Small intestine (tissue), 16 donors: ENCODE results near the gene KRTDAP. TPM values are rescaled to one million over a fixed set of nuclear protein-coding genes. Genes with fewer than 3 reads are reported as not detected.

ENCODE experiments used
- DNase-seq, 2 donors: peaks; one replicate each; pipeline versions ENCODE4 v3.0.0 to v3.0.0-alpha.2; 2013
- FAIRE-seq: peaks from 2 replicates; lab custom pipeline; 2012; peaks lifted over from hg19 to GRCh38; lab: Jason Lieb, UNC
- H3K27ac ChIP-seq, 3 donors: one replicate each; pipeline ENCODE4 v1.5.1; 2013; ENCODE audit warnings: low read length in 2 of 3, mild to moderate bottlenecking in 2 of 3, control low read depth in 1 of 3, inconsistent platforms in 1 of 3, low read depth in 1 of 3, moderate library complexity in 1 of 3
- H3K27me3 ChIP-seq, 3 donors: one replicate each; pipeline ENCODE4 v1.6.1; 2013; ENCODE audit warnings: low read length in 3 of 3, inconsistent platforms in 1 of 3; ENCODE audit not compliant: control insufficient read depth in 3 of 3, insufficient read depth in 3 of 3
- H3K36me3 ChIP-seq, 3 donors: one replicate each; pipeline ENCODE4 v1.6.1; 2013; ENCODE audit warnings: low read length in 3 of 3, inconsistent platforms in 1 of 3, low read depth in 1 of 3, mild to moderate bottlenecking in 1 of 3, moderate library complexity in 1 of 3; ENCODE audit not compliant: control insufficient read depth in 3 of 3, insufficient read depth in 2 of 3
- H3K4me1 ChIP-seq, 3 donors: one replicate each; pipeline ENCODE4 v1.6.1; 2013; ENCODE audit warnings: low read length in 2 of 3, inconsistent platforms in 1 of 3, low read depth in 1 of 3, mild to moderate bottlenecking in 1 of 3, moderate library complexity in 1 of 3; ENCODE audit not compliant: control insufficient read depth in 3 of 3, insufficient read depth in 2 of 3
- H3K4me3 ChIP-seq, 3 donors: one replicate each; pipeline ENCODE4 v1.5.1; 2013; ENCODE audit warnings: low read length in 3 of 3, control low read depth in 1 of 3, inconsistent platforms in 1 of 3, low read depth in 1 of 3, mild to moderate bottlenecking in 1 of 3, moderate library complexity in 1 of 3
- H3K9me3 ChIP-seq, 2 donors: one replicate each; pipeline ENCODE4 v1.6.1; 2013; ENCODE audit warnings: low read depth in 1 of 2, low read length in 1 of 2; ENCODE audit not compliant: control insufficient read depth in 2 of 2, insufficient read depth in 1 of 2
- WGBS, 3 donors: extraction: QIAGEN DNeasy Blood & Tissue Kit; methylation state at CpG; one replicate each; pipeline ENCODE4 v1.1.7; 2013; 5-methylcytosine and 5-hydroxymethylcytosine counted together
- long read RNA-seq, 10 donors: transcript quantifications; one replicate each; lab custom pipeline, GENCODE V29; 2026
- polyA plus RNA-seq, 4 donors: library from polyadenylated mRNA; stranded (reverse) in 3 of 4; unstranded in 1 of 4; fragments of 200-250 nt in 3 of 4; fragments of 120-200 nt in 1 of 4; gene quantifications; one replicate each; pipeline versions ENCODE4 v1.2.1 to v1.2.3, GENCODE V29; 2013
- donor health status: healthy with polysubstance abuse.
- donor health status: control.
- donor health status: control.
- donor health status: Bipolar disorder and iron deficiency.
- donor health status: healthy.

Gene KRTDAP
- polyA plus RNA-seq: under 1 TPM in 1 of 4 donors, not detected in 3; 0.37 TPM
- long read RNA-seq, donor 1: 0 reads
- long read RNA-seq, donor 2: 0 reads
- long read RNA-seq, donor 3: 0 reads
- long read RNA-seq, donor 4: 0 reads
- long read RNA-seq, donor 5: 0 reads
- long read RNA-seq, donor 6: 0 reads
- long read RNA-seq, donor 7: 0 reads
- long read RNA-seq, donor 8, transcript KRTDAP-201 (6 exons, 491 nt): major isoform, 36 of 40 reads
- long read RNA-seq, donor 8, partial matches to known transcripts: 0 of 40 reads
- long read RNA-seq, donor 8, other reads (novel, unspliced or antisense): 0 of 40 reads
- long read RNA-seq, donor 9: 0 reads
- long read RNA-seq, donor 10: 0 reads

GRCh38 chr19:35490364-35490763 lies at the start of gene KRTDAP:
KRTDAP (minus strand) TSS chr19:35490464; CDS start chr19:35490442, 22 bp downstream.
- FAIRE-seq (no peak), DNase-seq (no peak)
- Histone ChIP-seq H3K4me3 (no peak within 1 kb of the TSS), H3K27ac (no peak within 1 kb of the TSS), H3K36me3 (no peaks in the 10 kb centered on the region), H3K27me3 (peaks cover 0 to 6% (median 0%) of the 10 kb centered on the region in 3 donors), H3K4me1 (peaks cover 0 to 16% (median 0%) of the 10 kb centered on the region in 3 donors), H3K9me3 (no peaks in the 10 kb centered on the region)
- WGBS, 3 donors: 77 to 87% (median 87%) methylated on average over 9 of the region's 9 CpGs

GRCh38 chr19:35539850-35540249 lies 49.6 kb upstream of the KRTDAP start:
- Histone ChIP-seq H3K27ac (no peak overlapping the region), H3K4me1 (peaks cover 0 to 7% (median 0%) of the 10 kb centered on the region in 3 donors), H3K27me3 (peaks cover 0 to 4% (median 0%) of the 10 kb centered on the region in 3 donors), H3K36me3 (peaks cover 0 to 22% (median 0%) of the 10 kb centered on the region in 3 donors), H3K4me3 (no peak overlapping the region), H3K9me3 (no peaks in the 10 kb centered on the region)
- WGBS, 3 donors: 89 to 93% (median 91%) methylated on average over 12 of the region's 12 CpGs
- FAIRE-seq (no peak), DNase-seq (no peak)

- FAIRE-seq (no peak), DNase-seq (no peak)
- 71 to 82% (median 79%) methylated on average over 6 of the region's 6 CpGs for WGBS, 3 donors
- H3K9me3 ChIP-seq: no peaks in the 10 kb centered on the region
- H3K4me3 ChIP-seq: no peak overlapping the region
- H3K27ac ChIP-seq: no peak overlapping the region
- peaks cover 0 to 2% (median 0%) of the 10 kb centered on the region in 3 donors for H3K4me1 ChIP-seq
- H3K27me3 ChIP-seq: peaks cover 0 to 9% (median 3%) of the 10 kb centered on the region in 3 donors
- H3K36me3 ChIP-seq: peaks cover 0 to 22% (median 0%) of the 10 kb centered on the region in 3 donors
Measured at GRCh38 chr19:35539314-35539713, 49.0 kb upstream of the KRTDAP start.

GRCh38 chr19:35534803-35535480 lies 44.7 kb upstream of the KRTDAP start:
- no peaks in the 10 kb centered on the region for H3K4me1 ChIP-seq
- H3K9me3 ChIP-seq: no peaks in the 10 kb centered on the region
- H3K4me3 ChIP-seq: no peak overlapping the region
- H3K27ac ChIP-seq: no peak overlapping the region
- no peak for DNase-seq
- FAIRE-seq: no peak
- H3K36me3 ChIP-seq: peaks cover 0 to 3% (median 0%) of the 10 kb centered on the region in 3 donors
- WGBS, 3 donors: 59 to 73% (median 71%) methylated on average over 10 of the region's 10 CpGs
- peaks cover 0 to 34% (median 18%) of the 10 kb centered on the region in 3 donors for H3K27me3 ChIP-seq

GRCh38 chr19:35533822-35534392 lies 43.6 kb upstream of the KRTDAP start:
- H3K4me1 ChIP-seq: no peaks in the 10 kb centered on the region
- H3K9me3 ChIP-seq: no peaks in the 10 kb centered on the region
- 3 to 10% (median 7%) methylated on average over 30 of the region's 30 CpGs for WGBS, 3 donors
- H3K4me3 ChIP-seq: no peak overlapping the region
- no peak overlapping the region for H3K27ac ChIP-seq
- no peak for FAIRE-seq
- peak in 1 of 2 donors; percentile 56 for DNase-seq
- H3K36me3 ChIP-seq: no peaks in the 10 kb centered on the region
- peaks cover 0 to 41% (median 20%) of the 10 kb centered on the region in 3 donors for H3K27me3 ChIP-seq

GRCh38 chr19:35533201-35533821 lies 43.0 kb upstream of the KRTDAP start, which contains the start of gene GAPDHS:
GAPDHS (plus strand) TSS chr19:35533456; CDS start chr19:35533528, 72 bp downstream.
- Histone ChIP-seq H3K27ac (no peak within 1 kb of the TSS), H3K9me3 (no peaks in the 10 kb centered on the region), H3K4me1 (no peaks in the 10 kb centered on the region), H3K36me3 (no peaks in the 10 kb centered on the region), H3K27me3 (peaks cover 0 to 43% (median 22%) of the 10 kb centered on the region in 3 donors), H3K4me3 (no peak within 1 kb of the TSS)
- FAIRE-seq (no peak), DNase-seq (no peak)
- 34 to 44% (median 44%) methylated on average over 36 to 39 of the region's 39 CpGs for WGBS, 3 donors

- 22 to 41% (median 36%) methylated on average over 6 of the region's 6 CpGs for WGBS, 3 donors
Measured at GRCh38 chr19:35531291-35531690, 41.0 kb upstream of the KRTDAP start.

More at GRCh38 chr19:35531291-35531690, 41.0 kb upstream of the KRTDAP start:
- H3K4me3 ChIP-seq: no peak overlapping the region
- FAIRE-seq: no peak
- no peaks in the 10 kb centered on the region for H3K36me3 ChIP-seq
- no peak for DNase-seq
- no peak overlapping the region for H3K27ac ChIP-seq
- no peaks in the 10 kb centered on the region for H3K4me1 ChIP-seq
- peaks cover 0 to 44% (median 23%) of the 10 kb centered on the region in 3 donors for H3K27me3 ChIP-seq
- H3K9me3 ChIP-seq: no peaks in the 10 kb centered on the region
